SIG-M5 (cell line): ENCODE data around the gene ROR1.
"Not testable (repeated sequence)": the region's sequence is repeated elsewhere in the genome, so short reads cannot be mapped to it uniquely, and the experiment has no call there.

Experiments
- DNase-seq: peaks from one replicate; lab custom pipeline; 2025; lab: John Stamatoyannopoulos, UW

Gene ROR1

GRCh38 chr1:64061430-64062104, 287.8 kb downstream of the ROR1 start:
- DNase-seq, result no peak

- DNase-seq, result no peak
Measured at GRCh38 chr1:64062529-64062928, 288.7 kb downstream of the ROR1 start.

GRCh38 chr1:64062941-64063581, 289.2 kb downstream of the ROR1 start:
- DNase-seq, result no peak

GRCh38 chr1:64065571-64065970, 291.8 kb downstream of the ROR1 start:
- no peak for DNase-seq

GRCh38 chr1:64072089-64072793, 298.4 kb downstream of the ROR1 start:
- DNase-seq, result no peak

GRCh38 chr1:64073705-64074104, 299.9 kb downstream of the ROR1 start:
- DNase-seq, result no peak

- DNase-seq, result no peak
Measured at GRCh38 chr1:64074767-64075166, 300.9 kb downstream of the ROR1 start.

- DNase-seq, result no peak
Measured at GRCh38 chr1:64077281-64077940, 303.6 kb downstream of the ROR1 start.

GRCh38 chr1:64080941-64081562, 307.2 kb downstream of the ROR1 start:
- DNase-seq, result no peak

GRCh38 chr1:64082459-64082858, 308.6 kb downstream of the ROR1 start:
- DNase-seq, result no peak

- DNase-seq, result no peak
Measured at GRCh38 chr1:64084451-64084850, 310.6 kb downstream of the ROR1 start.

GRCh38 chr1:64087768-64088167, 314.0 kb downstream of the ROR1 start:
- DNase-seq, result no peak

- DNase-seq, result no peak
Measured at GRCh38 chr1:64090436-64090835, 316.6 kb downstream of the ROR1 start.

GRCh38 chr1:64092851-64093371, 319.1 kb downstream of the ROR1 start:
- DNase-seq, result no peak

GRCh38 chr1:64093941-64094340, 320.1 kb downstream of the ROR1 start:
- no peak for DNase-seq

- DNase-seq, result no peak
Measured at GRCh38 chr1:64095832-64096231, 322.0 kb downstream of the ROR1 start.

- DNase-seq, result no peak
Measured at GRCh38 chr1:64097859-64098258, 324.0 kb downstream of the ROR1 start.

- DNase-seq, result no peak
Measured at GRCh38 chr1:64098436-64098835, 324.6 kb downstream of the ROR1 start.

- DNase-seq, result no peak
Measured at GRCh38 chr1:64098846-64099582, 325.2 kb downstream of the ROR1 start.

- no peak for DNase-seq
Measured at GRCh38 chr1:64100791-64101190, 327.0 kb downstream of the ROR1 start.

- not testable (repeated sequence) for DNase-seq
Measured at GRCh38 chr1:64104585-64104984, 330.8 kb downstream of the ROR1 start.
